Measurements from ENCODE around the gene ZNF286A.

DNA sequence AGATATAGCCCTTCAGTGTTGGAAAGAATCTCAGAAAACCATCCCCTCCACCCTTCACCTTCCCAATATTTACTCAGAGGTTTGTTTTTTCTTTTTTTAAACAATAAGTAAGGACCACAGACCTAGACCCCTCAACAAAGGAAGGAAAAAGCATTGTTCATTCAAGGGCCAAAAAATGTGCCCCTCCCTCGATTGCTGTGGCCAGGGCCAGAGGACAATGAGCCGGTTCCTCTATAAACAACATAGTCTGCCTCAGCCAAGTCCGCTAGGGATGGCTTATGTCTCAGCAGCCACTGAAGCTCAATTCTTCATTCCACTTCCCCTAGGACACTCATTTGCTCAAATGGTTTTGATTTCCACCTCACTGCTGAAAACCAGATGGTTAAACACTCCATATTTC lies 39.5 kb upstream of the ZNF286A start:
- TF ChIP-seq ZNF644 (CRISPR knock-in tag; IDR thresholded peaks at IDR 0.05; ENCODE audit: low read depth) (no peak), TARDBP (CRISPR knock-in tag; IDR thresholded peaks at IDR 0.05) (no peak), ELF1 (CRISPR knock-in tag; IDR thresholded peaks at IDR 0.05) (no peak)

All from HepG2 (cell line).